Bronchial epithelial cell (primary cell): ENCODE measurements around the gene NSMF. TPM values are rescaled to one million over a fixed set of nuclear protein-coding genes. Genes with fewer than 3 reads are reported as not detected.

Experiments used
- DNase-seq: peaks from one replicate; pipeline ENCODE4 v3.0.0-alpha.2; 2010; ENCODE audit warnings: low read depth
- FAIRE-seq: peaks from 2 replicates; lab custom pipeline; 2011; peaks lifted over from hg19 to GRCh38; lab: Jason Lieb, UNC
- H3K27me3 ChIP-seq: 2 replicates; pipeline ENCODE4 v1.5.1; 2011; ENCODE audit warnings: low read length; ENCODE audit not compliant: control insufficient read depth, insufficient read depth
- H3K36me3 ChIP-seq: 2 replicates; pipeline ENCODE4 v1.5.1; 2011; ENCODE audit warnings: low read length; ENCODE audit not compliant: control insufficient read depth, insufficient read depth
- H3K4me3 ChIP-seq: 2 replicates; pipeline ENCODE4 v1.5.1; 2011; ENCODE audit warnings: mild to moderate bottlenecking, low read depth, low read length, control low read depth
- CTCF ChIP-seq: IDR thresholded peaks from 2 replicates; pipeline ENCODE4 v1.5.1; 2011; ENCODE audit warnings: mild to moderate bottlenecking, moderate library complexity, low read length, control low read depth, inconsistent platforms; ENCODE audit not compliant: insufficient read depth, severe bottlenecking
- total RNA-seq: library from RNA; depleted of rRNA; stranded (reverse); fragments of >200 nt; gene quantifications from 2 replicates; pipeline ENCODE4 v1.2.1, GENCODE V29; 2014

The NSMF gene
- total RNA-seq, 1 donor from 2014 or later: 17.9 TPM

- no peak overlapping the region for H3K4me3 ChIP-seq
- DNase-seq (no peak), FAIRE-seq (no peak)
- no peak for TF ChIP-seq CTCF
- H3K36me3 ChIP-seq: no peaks in the 10 kb centered on the region
- H3K27me3 ChIP-seq: peaks cover 3% of the 10 kb centered on the region
Measured at GRCh38 chr9:137405677-137406081, 53.5 kb downstream of the NSMF start.

- TF ChIP-seq CTCF: no peak
- no peak for FAIRE-seq
- Histone ChIP-seq H3K36me3 (no peaks in the 10 kb centered on the region), H3K4me3 (no peak overlapping the region), H3K27me3 (peaks cover 3% of the 10 kb centered on the region)
- no peak for DNase-seq
Measured at GRCh38 chr9:137404961-137405567, 54.1 kb downstream of the NSMF start.

GRCh38 chr9:137403269-137403668 is 55.9 kb downstream of the NSMF start:
- no peak for DNase-seq
- H3K27me3 ChIP-seq: peaks cover 3% of the 10 kb centered on the region
- no peaks in the 10 kb centered on the region for H3K36me3 ChIP-seq
- no peak for FAIRE-seq
- no peak overlapping the region for H3K4me3 ChIP-seq
- TF ChIP-seq CTCF: no peak

GRCh38 chr9:137402746-137403145 is 56.4 kb downstream of the NSMF start:
- no peaks in the 10 kb centered on the region for H3K36me3 ChIP-seq
- no peak for TF ChIP-seq CTCF
- peaks cover 3% of the 10 kb centered on the region for H3K27me3 ChIP-seq
- no peak overlapping the region for H3K4me3 ChIP-seq
- DNase-seq (no peak), FAIRE-seq (no peak)

GRCh38 chr9:137398561-137399468 is 60.3 kb downstream of the NSMF start:
- FAIRE-seq (no peak), DNase-seq (no peak)
- Histone ChIP-seq H3K4me3 (no peak overlapping the region), H3K27me3 (no peaks in the 10 kb centered on the region), H3K36me3 (no peaks in the 10 kb centered on the region)
- TF ChIP-seq CTCF: no peak
